ENCODE measurements around the gene APOBEC3G. TPM values are rescaled to one million over a fixed set of nuclear protein-coding genes. Genes with fewer than 3 reads are reported as not detected.
"Not testable (repeated sequence)": the region's sequence is repeated elsewhere in the genome, so short reads cannot be mapped to it uniquely, and the experiment has no call there.

APOBEC3G gene
- total and polyA plus RNA-seq, 2 donors from 2014 or later = 4.8 to 12.5 TPM

- Histone ChIP-seq H3K9me3 (ENCODE audit: control insufficient read depth in 2 of 3, insufficient read depth in 1 of 3, low read length in 3 of 3) (no peaks in the 10 kb centered on the region), H3K36me3 (ENCODE audit: control insufficient read depth in 2 of 3, insufficient read depth in 3 of 3, low read length in 3 of 3) (no peaks in the 10 kb centered on the region), H3K4me1 (ENCODE audit: control insufficient read depth in 2 of 3, insufficient read depth in 2 of 3, low read depth in 1 of 3, low read length in 3 of 3) (peaks cover 0 to 5% (median 4%) of the 10 kb centered on the region in 3 donors), H3K4me3 (ENCODE audit: low read length in 3 of 3) (no peak overlapping the region), H3K27me3 (ENCODE audit: control insufficient read depth, insufficient read depth, low read length) (no peaks in the 10 kb centered on the region), H3K27ac (ENCODE audit: low read depth in 2 of 2, low read length in 2 of 2) (no peak overlapping the region), H3K9ac (ENCODE audit: low read length in 3 of 3) (no peak overlapping the region)
- peak in 1 of 5 donors; percentile 30 for DNase-seq
- intact Hi-C loops (cut with DNase I) = no loop called here
- FAIRE-seq = no peak
- no peak for TF ChIP-seq CTCF (IDR thresholded peaks at IDR 0.05; ENCODE audit: borderline replicate concordance, extremely low read depth, insufficient read depth)
Observed at GRCh38 chr22:39039306-39040126, 37.6 kb upstream of the APOBEC3G start.

- intact Hi-C loops (cut with DNase I); H3K27me3 ChIP-seq (ENCODE audit: control insufficient read depth, insufficient read depth, low read length); DNase-seq; H3K27ac ChIP-seq (ENCODE audit: low read depth in 2 of 2, low read length in 2 of 2); H3K36me3 ChIP-seq (ENCODE audit: control insufficient read depth in 2 of 3, insufficient read depth in 3 of 3, low read length in 3 of 3); H3K4me1 ChIP-seq (ENCODE audit: control insufficient read depth in 2 of 3, insufficient read depth in 2 of 3, low read depth in 1 of 3, low read length in 3 of 3); FAIRE-seq; H3K9me3 ChIP-seq (ENCODE audit: control insufficient read depth in 2 of 3, insufficient read depth in 1 of 3, low read length in 3 of 3); H3K9ac ChIP-seq (ENCODE audit: low read length in 3 of 3): not testable (repeated sequence)
- peak overlapping the region in 1 of 3 donors; percentile 69 for H3K4me3 ChIP-seq (ENCODE audit: low read length in 3 of 3)
Observed at GRCh38 chr22:39040155-39040537, 36.9 kb upstream of the APOBEC3G start.

- intact Hi-C loops (cut with DNase I); H3K4me1 ChIP-seq (ENCODE audit: control insufficient read depth in 2 of 3, insufficient read depth in 2 of 3, low read depth in 1 of 3, low read length in 3 of 3); H3K27me3 ChIP-seq (ENCODE audit: control insufficient read depth, insufficient read depth, low read length); H3K36me3 ChIP-seq (ENCODE audit: control insufficient read depth in 2 of 3, insufficient read depth in 3 of 3, low read length in 3 of 3); H3K9me3 ChIP-seq (ENCODE audit: control insufficient read depth in 2 of 3, insufficient read depth in 1 of 3, low read length in 3 of 3); FAIRE-seq: not testable (repeated sequence)
- peak within 1 kb of the TSS; percentile 34 to 76 for H3K27ac ChIP-seq (ENCODE audit: low read depth in 2 of 2, low read length in 2 of 2)
- peak within 1 kb of the TSS; percentile 22 to 85 (median 60) for H3K9ac ChIP-seq (ENCODE audit: low read length in 3 of 3)
- peak; percentile 65 to 84 (median 70) for DNase-seq
- peak within 1 kb of the TSS; percentile 49 to 69 (median 62) for H3K4me3 ChIP-seq (ENCODE audit: low read length in 3 of 3)
Observed at GRCh38 chr22:39040538-39041296, 36.4 kb upstream of the APOBEC3G start, which contains the start of gene APOBEC3F. APOBEC3F (plus strand) TSS chr22:39040864; CDS start chr22:39040961, 97 bp downstream.

GRCh38 chr22:39041908-39042307 lies 35.2 kb upstream of the APOBEC3G start:
- Histone ChIP-seq H3K27me3 (ENCODE audit: control insufficient read depth, insufficient read depth, low read length) (no peaks in the 10 kb centered on the region), H3K36me3 (ENCODE audit: control insufficient read depth in 2 of 3, insufficient read depth in 3 of 3, low read length in 3 of 3) (no peaks in the 10 kb centered on the region), H3K27ac (ENCODE audit: low read depth in 2 of 2, low read length in 2 of 2) (no peak overlapping the region), H3K4me3 (ENCODE audit: low read length in 3 of 3) (no peak overlapping the region), H3K9me3 (ENCODE audit: control insufficient read depth in 2 of 3, insufficient read depth in 1 of 3, low read length in 3 of 3) (no peaks in the 10 kb centered on the region), H3K9ac (ENCODE audit: low read length in 3 of 3) (no peak overlapping the region), H3K4me1 (ENCODE audit: control insufficient read depth in 2 of 3, insufficient read depth in 2 of 3, low read depth in 1 of 3, low read length in 3 of 3) (peaks cover 0 to 5% (median 4%) of the 10 kb centered on the region in 3 donors)
- no peak for TF ChIP-seq CTCF (IDR thresholded peaks at IDR 0.05; ENCODE audit: borderline replicate concordance, extremely low read depth, insufficient read depth)
- DNase-seq (no peak), FAIRE-seq (no peak)
- intact Hi-C loops (cut with DNase I) = no loop called here

- H3K9ac ChIP-seq (ENCODE audit: low read length in 3 of 3); H3K27me3 ChIP-seq (ENCODE audit: control insufficient read depth, insufficient read depth, low read length); H3K9me3 ChIP-seq (ENCODE audit: control insufficient read depth in 2 of 3, insufficient read depth in 1 of 3, low read length in 3 of 3); H3K4me1 ChIP-seq (ENCODE audit: control insufficient read depth in 2 of 3, insufficient read depth in 2 of 3, low read depth in 1 of 3, low read length in 3 of 3); H3K4me3 ChIP-seq (ENCODE audit: low read length in 3 of 3); DNase-seq; intact Hi-C loops (cut with DNase I); H3K27ac ChIP-seq (ENCODE audit: low read depth in 2 of 2, low read length in 2 of 2); H3K36me3 ChIP-seq (ENCODE audit: control insufficient read depth in 2 of 3, insufficient read depth in 3 of 3, low read length in 3 of 3); FAIRE-seq: not testable (repeated sequence)
Observed at GRCh38 chr22:39043063-39043462, 34.0 kb upstream of the APOBEC3G start.

GRCh38 chr22:39045136-39045535 lies 31.9 kb upstream of the APOBEC3G start:
- intact Hi-C loops (cut with DNase I); H3K9ac ChIP-seq (ENCODE audit: low read length in 3 of 3); H3K36me3 ChIP-seq (ENCODE audit: control insufficient read depth in 2 of 3, insufficient read depth in 3 of 3, low read length in 3 of 3); DNase-seq; H3K4me1 ChIP-seq (ENCODE audit: control insufficient read depth in 2 of 3, insufficient read depth in 2 of 3, low read depth in 1 of 3, low read length in 3 of 3); H3K27ac ChIP-seq (ENCODE audit: low read depth in 2 of 2, low read length in 2 of 2); H3K27me3 ChIP-seq (ENCODE audit: control insufficient read depth, insufficient read depth, low read length); H3K9me3 ChIP-seq (ENCODE audit: control insufficient read depth in 2 of 3, insufficient read depth in 1 of 3, low read length in 3 of 3); H3K4me3 ChIP-seq (ENCODE audit: low read length in 3 of 3); FAIRE-seq: not testable (repeated sequence)
